Measurements from ENCODE around the gene OSCP1.
A peak's percentile ranks its signal among the peaks of the same experiment; 100 is the strongest.

The OSCP1 gene

GRCh38 chr1:36425791-36426190, 24.5 kb downstream of the OSCP1 start:
- H3K27ac ChIP-seq (ENCODE audit: low read depth, low read length): no peak overlapping the region
- no CpG with 5 or more reads among the region's 4 CpGs for WGBS (ENCODE audit: extremely low coverage, insufficient coverage, low lambda C conversion rate)
- H3K23ac ChIP-seq (ENCODE audit: low read length): no peak overlapping the region
- H3K9ac ChIP-seq (ENCODE audit: low read length): no peak overlapping the region
- H4K5ac ChIP-seq (ENCODE audit: low read length): no peak overlapping the region
- no peak for DNase-seq
- H3K4me1 ChIP-seq (ENCODE audit: control insufficient read depth, low read depth, low read length): no peaks in the 10 kb centered on the region
- H3K79me1 ChIP-seq (ENCODE audit: low read length): no peaks in the 10 kb centered on the region
- no peak overlapping the region for H3K4me3 ChIP-seq (ENCODE audit: low read length)
- no peak overlapping the region for H2BK15ac ChIP-seq (replicated peaks; ENCODE audit: low read depth)
- no peak overlapping the region for H2BK120ac ChIP-seq (ENCODE audit: low read depth, low read length)
- H3K56ac ChIP-seq (ENCODE audit: low read length): no peak overlapping the region
- H4K8ac ChIP-seq (ENCODE audit: low read depth, low read length): no peak overlapping the region
- H2AK5ac ChIP-seq (ENCODE audit: low read length): no peak overlapping the region
- H3K4me2 ChIP-seq (ENCODE audit: low read length): no peak overlapping the region
- no peaks in the 10 kb centered on the region for H3K27me3 ChIP-seq (ENCODE audit: insufficient read depth, low read length, poor library complexity)
- no peaks in the 10 kb centered on the region for H3K36me3 ChIP-seq (ENCODE audit: control insufficient read depth, insufficient read depth, low read length)
- H3K4ac ChIP-seq (ENCODE audit: low read depth, low read length): no peak overlapping the region
- no peaks in the 10 kb centered on the region for H3K79me2 ChIP-seq (ENCODE audit: control insufficient read depth, insufficient read depth, low read length)
- H2BK5ac ChIP-seq (ENCODE audit: low read length): no peak overlapping the region
- H3K18ac ChIP-seq (ENCODE audit: low read length): no peak overlapping the region

GRCh38 chr1:36421649-36422048, 28.6 kb downstream of the OSCP1 start:
- Histone ChIP-seq H3K27ac (ENCODE audit: low read depth, low read length) (no peak overlapping the region), H4K5ac (ENCODE audit: low read length) (no peak overlapping the region), H3K56ac (ENCODE audit: low read length) (no peak overlapping the region), H3K27me3 (ENCODE audit: insufficient read depth, low read length, poor library complexity) (no peaks in the 10 kb centered on the region), H2BK120ac (ENCODE audit: low read depth, low read length) (no peak overlapping the region), H3K79me1 (ENCODE audit: low read length) (no peaks in the 10 kb centered on the region), H2BK5ac (ENCODE audit: low read length) (no peak overlapping the region), H3K18ac (ENCODE audit: low read length) (no peak overlapping the region), H3K23ac (ENCODE audit: low read length) (no peak overlapping the region), H3K36me3 (ENCODE audit: control insufficient read depth, insufficient read depth, low read length) (no peaks in the 10 kb centered on the region), H3K4me3 (ENCODE audit: low read length) (no peak overlapping the region), H3K4me1 (ENCODE audit: control insufficient read depth, low read depth, low read length) (no peaks in the 10 kb centered on the region), H3K9ac (ENCODE audit: low read length) (no peak overlapping the region), H2AK5ac (ENCODE audit: low read length) (no peak overlapping the region), H3K4ac (ENCODE audit: low read depth, low read length) (no peak overlapping the region), H3K4me2 (ENCODE audit: low read length) (no peak overlapping the region), H2BK15ac (replicated peaks; ENCODE audit: low read depth) (no peak overlapping the region), H3K79me2 (ENCODE audit: control insufficient read depth, insufficient read depth, low read length) (no peaks in the 10 kb centered on the region), H4K8ac (ENCODE audit: low read depth, low read length) (no peak overlapping the region)
- no peak for DNase-seq
- WGBS (ENCODE audit: extremely low coverage, insufficient coverage, low lambda C conversion rate): no CpG with 5 or more reads among the region's 7 CpGs

DNA sequence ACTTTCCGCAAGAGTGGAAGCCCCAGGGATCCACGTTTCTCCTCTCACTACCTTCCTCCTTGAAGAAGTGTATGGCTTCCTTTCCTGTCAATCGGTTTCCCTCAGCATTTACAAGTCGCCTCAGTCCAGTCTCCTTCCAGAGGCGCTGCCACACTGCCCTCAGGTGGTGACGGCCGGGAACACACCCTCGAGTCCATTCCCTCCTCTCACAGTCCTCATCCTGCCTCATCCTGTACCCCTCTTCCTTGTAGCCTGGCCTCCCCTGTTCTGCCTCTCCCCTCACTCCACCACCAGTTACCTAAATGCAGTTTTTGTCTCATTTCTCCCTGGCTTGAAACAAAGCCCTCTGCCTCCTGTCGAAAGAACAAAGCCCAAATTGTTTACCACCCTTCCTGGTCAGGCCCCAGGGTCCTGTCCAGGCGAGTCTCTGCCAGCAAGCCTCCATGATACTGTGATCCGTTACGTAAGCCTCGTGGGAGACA, 29.4 kb downstream of the OSCP1 start:
- Histone ChIP-seq H3K4ac (ENCODE audit: low read depth, low read length) (no peak overlapping the region), H2BK15ac (replicated peaks; ENCODE audit: low read depth) (no peak overlapping the region), H2BK5ac (ENCODE audit: low read length) (no peak overlapping the region), H4K5ac (ENCODE audit: low read length) (no peak overlapping the region), H3K4me2 (ENCODE audit: low read length) (no peak overlapping the region), H2AK5ac (ENCODE audit: low read length) (no peak overlapping the region), H3K23ac (ENCODE audit: low read length) (no peak overlapping the region), H3K27ac (ENCODE audit: low read depth, low read length) (no peak overlapping the region), H3K79me2 (ENCODE audit: control insufficient read depth, insufficient read depth, low read length) (no peaks in the 10 kb centered on the region), H3K79me1 (ENCODE audit: low read length) (no peaks in the 10 kb centered on the region), H4K8ac (ENCODE audit: low read depth, low read length) (no peak overlapping the region), H3K56ac (ENCODE audit: low read length) (peak overlapping the region; percentile 62), H3K4me3 (ENCODE audit: low read length) (no peak overlapping the region), H3K18ac (ENCODE audit: low read length) (no peak overlapping the region), H3K9ac (ENCODE audit: low read length) (no peak overlapping the region), H3K27me3 (ENCODE audit: insufficient read depth, low read length, poor library complexity) (no peaks in the 10 kb centered on the region), H2BK120ac (ENCODE audit: low read depth, low read length) (no peak overlapping the region), H3K36me3 (ENCODE audit: control insufficient read depth, insufficient read depth, low read length) (no peaks in the 10 kb centered on the region), H3K4me1 (ENCODE audit: control insufficient read depth, low read depth, low read length) (no peaks in the 10 kb centered on the region)
- WGBS (ENCODE audit: extremely low coverage, insufficient coverage, low lambda C conversion rate): no CpG with 5 or more reads among the region's 13 CpGs
- DNase-seq: peak; percentile 89

DNA sequence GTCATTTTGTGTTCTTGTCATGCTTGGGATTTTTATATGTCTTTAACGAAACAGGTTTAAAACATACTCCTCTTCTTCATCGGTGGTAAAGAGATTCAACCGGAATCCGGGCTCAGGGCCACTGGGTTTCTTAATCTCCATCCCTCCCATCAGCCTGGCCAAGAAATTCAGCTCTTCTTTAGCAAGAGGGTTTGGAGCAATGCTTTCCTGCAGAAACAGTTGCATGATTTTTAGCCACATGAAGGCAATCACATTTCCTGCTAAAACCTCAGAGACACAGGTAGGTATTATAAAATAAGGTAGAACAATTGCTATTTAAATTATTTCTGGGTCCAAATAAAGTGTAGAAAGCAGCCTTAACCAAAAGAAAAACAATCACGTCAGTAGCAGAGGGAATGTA, 29.8 kb downstream of the OSCP1 start:
- H2BK120ac ChIP-seq (ENCODE audit: low read depth, low read length): no peak overlapping the region
- H3K27ac ChIP-seq (ENCODE audit: low read depth, low read length): no peak overlapping the region
- H3K56ac ChIP-seq (ENCODE audit: low read length): no peak overlapping the region
- H4K8ac ChIP-seq (ENCODE audit: low read depth, low read length): no peak overlapping the region
- H3K27me3 ChIP-seq (ENCODE audit: insufficient read depth, low read length, poor library complexity): no peaks in the 10 kb centered on the region
- no peak overlapping the region for H3K4me2 ChIP-seq (ENCODE audit: low read length)
- no peaks in the 10 kb centered on the region for H3K79me1 ChIP-seq (ENCODE audit: low read length)
- no peak overlapping the region for H2BK15ac ChIP-seq (replicated peaks; ENCODE audit: low read depth)
- H3K4me1 ChIP-seq (ENCODE audit: control insufficient read depth, low read depth, low read length): no peaks in the 10 kb centered on the region
- H4K5ac ChIP-seq (ENCODE audit: low read length): no peak overlapping the region
- H3K79me2 ChIP-seq (ENCODE audit: control insufficient read depth, insufficient read depth, low read length): no peaks in the 10 kb centered on the region
- whole genome bisulfite sequencing (ENCODE audit: extremely low coverage, insufficient coverage, low lambda C conversion rate): no CpG with 5 or more reads among the region's 5 CpGs
- H3K4ac ChIP-seq (ENCODE audit: low read depth, low read length): no peak overlapping the region
- H3K18ac ChIP-seq (ENCODE audit: low read length): no peak overlapping the region
- DNase-seq: no peak
- no peak overlapping the region for H3K9ac ChIP-seq (ENCODE audit: low read length)
- H2AK5ac ChIP-seq (ENCODE audit: low read length): no peak overlapping the region
- no peak overlapping the region for H3K23ac ChIP-seq (ENCODE audit: low read length)
- H2BK5ac ChIP-seq (ENCODE audit: low read length): no peak overlapping the region
- H3K36me3 ChIP-seq (ENCODE audit: control insufficient read depth, insufficient read depth, low read length): no peaks in the 10 kb centered on the region
- H3K4me3 ChIP-seq (ENCODE audit: low read length): no peak overlapping the region

GRCh38 chr1:36419569-36419968, 30.7 kb downstream of the OSCP1 start:
- H4K8ac ChIP-seq (ENCODE audit: low read depth, low read length): no peak overlapping the region
- H3K79me1 ChIP-seq (ENCODE audit: low read length): no peaks in the 10 kb centered on the region
- H3K56ac ChIP-seq (ENCODE audit: low read length): no peak overlapping the region
- H3K27me3 ChIP-seq (ENCODE audit: insufficient read depth, low read length, poor library complexity): no peaks in the 10 kb centered on the region
- no peak overlapping the region for H3K4me2 ChIP-seq (ENCODE audit: low read length)
- H3K9ac ChIP-seq (ENCODE audit: low read length): no peak overlapping the region
- H3K4me1 ChIP-seq (ENCODE audit: control insufficient read depth, low read depth, low read length): no peaks in the 10 kb centered on the region
- H2AK5ac ChIP-seq (ENCODE audit: low read length): no peak overlapping the region
- H2BK15ac ChIP-seq (replicated peaks; ENCODE audit: low read depth): no peak overlapping the region
- H2BK120ac ChIP-seq (ENCODE audit: low read depth, low read length): no peak overlapping the region
- no peak overlapping the region for H3K4ac ChIP-seq (ENCODE audit: low read depth, low read length)
- no peaks in the 10 kb centered on the region for H3K79me2 ChIP-seq (ENCODE audit: control insufficient read depth, insufficient read depth, low read length)
- no peak overlapping the region for H3K18ac ChIP-seq (ENCODE audit: low read length)
- H3K23ac ChIP-seq (ENCODE audit: low read length): no peak overlapping the region
- H3K27ac ChIP-seq (ENCODE audit: low read depth, low read length): no peak overlapping the region
- H3K36me3 ChIP-seq (ENCODE audit: control insufficient read depth, insufficient read depth, low read length): no peaks in the 10 kb centered on the region
- H2BK5ac ChIP-seq (ENCODE audit: low read length): no peak overlapping the region
- H4K5ac ChIP-seq (ENCODE audit: low read length): no peak overlapping the region
- DNase-seq: no peak
- H3K4me3 ChIP-seq (ENCODE audit: low read length): no peak overlapping the region
- WGBS (ENCODE audit: extremely low coverage, insufficient coverage, low lambda C conversion rate): no CpG with 5 or more reads among the region's 4 CpGs

- no peak overlapping the region for H3K23ac ChIP-seq (ENCODE audit: low read length)
- H3K79me2 ChIP-seq (ENCODE audit: control insufficient read depth, insufficient read depth, low read length): no peaks in the 10 kb centered on the region
- DNase-seq: no peak
- H2BK15ac ChIP-seq (replicated peaks; ENCODE audit: low read depth): no peak overlapping the region
- no peak overlapping the region for H3K4me3 ChIP-seq (ENCODE audit: low read length)
- no peak overlapping the region for H2BK120ac ChIP-seq (ENCODE audit: low read depth, low read length)
- H3K4me2 ChIP-seq (ENCODE audit: low read length): no peak overlapping the region
- no peak overlapping the region for H3K4ac ChIP-seq (ENCODE audit: low read depth, low read length)
- no peak overlapping the region for H4K5ac ChIP-seq (ENCODE audit: low read length)
- H3K4me1 ChIP-seq (ENCODE audit: control insufficient read depth, low read depth, low read length): no peaks in the 10 kb centered on the region
- no CpG with 5 or more reads among the region's 3 CpGs for WGBS (ENCODE audit: extremely low coverage, insufficient coverage, low lambda C conversion rate)
- H3K18ac ChIP-seq (ENCODE audit: low read length): no peak overlapping the region
- no peaks in the 10 kb centered on the region for H3K36me3 ChIP-seq (ENCODE audit: control insufficient read depth, insufficient read depth, low read length)
- no peak overlapping the region for H3K27ac ChIP-seq (ENCODE audit: low read depth, low read length)
- no peak overlapping the region for H3K9ac ChIP-seq (ENCODE audit: low read length)
- H3K56ac ChIP-seq (ENCODE audit: low read length): no peak overlapping the region
- no peaks in the 10 kb centered on the region for H3K79me1 ChIP-seq (ENCODE audit: low read length)
- no peak overlapping the region for H4K8ac ChIP-seq (ENCODE audit: low read depth, low read length)
- no peak overlapping the region for H2AK5ac ChIP-seq (ENCODE audit: low read length)
- H3K27me3 ChIP-seq (ENCODE audit: insufficient read depth, low read length, poor library complexity): no peaks in the 10 kb centered on the region
- H2BK5ac ChIP-seq (ENCODE audit: low read length): no peak overlapping the region
Observed at GRCh38 chr1:36419140-36419539, 31.1 kb downstream of the OSCP1 start.
